Fibroblast of skin of abdomen (primary cell): ENCODE results near the gene MCTS1. TPM values are rescaled to one million over a fixed set of nuclear protein-coding genes. Genes with fewer than 3 reads are reported as not detected.
A peak's percentile ranks its signal among the peaks of the same experiment; 100 is the strongest.
"Not testable (repeated sequence)": the region's sequence is repeated elsewhere in the genome, so short reads cannot be mapped to it uniquely, and the experiment has no call there.

ENCODE experiments used
- DNase-seq: peaks from one replicate; pipeline ENCODE4 v3.0.0-alpha.2; 2013
- polyA plus RNA-seq, 2 experiments: library from polyadenylated mRNA; unstranded; fragments of 120-200 nt; gene quantifications; one replicate each; pipeline ENCODE4 v1.2.1, GENCODE V29; 2013; ENCODE audit not compliant: insufficient read length in 2 of 2

The MCTS1 gene, protein sequence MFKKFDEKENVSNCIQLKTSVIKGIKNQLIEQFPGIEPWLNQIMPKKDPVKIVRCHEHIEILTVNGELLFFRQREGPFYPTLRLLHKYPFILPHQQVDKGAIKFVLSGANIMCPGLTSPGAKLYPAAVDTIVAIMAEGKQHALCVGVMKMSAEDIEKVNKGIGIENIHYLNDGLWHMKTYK
- polyA plus RNA-seq (2013, experiment 1 of 2; ENCODE audit: insufficient read length) = 57.6 TPM
- 59.3 TPM for polyA plus RNA-seq (2013, experiment 2 of 2; ENCODE audit: insufficient read length)

DNA sequence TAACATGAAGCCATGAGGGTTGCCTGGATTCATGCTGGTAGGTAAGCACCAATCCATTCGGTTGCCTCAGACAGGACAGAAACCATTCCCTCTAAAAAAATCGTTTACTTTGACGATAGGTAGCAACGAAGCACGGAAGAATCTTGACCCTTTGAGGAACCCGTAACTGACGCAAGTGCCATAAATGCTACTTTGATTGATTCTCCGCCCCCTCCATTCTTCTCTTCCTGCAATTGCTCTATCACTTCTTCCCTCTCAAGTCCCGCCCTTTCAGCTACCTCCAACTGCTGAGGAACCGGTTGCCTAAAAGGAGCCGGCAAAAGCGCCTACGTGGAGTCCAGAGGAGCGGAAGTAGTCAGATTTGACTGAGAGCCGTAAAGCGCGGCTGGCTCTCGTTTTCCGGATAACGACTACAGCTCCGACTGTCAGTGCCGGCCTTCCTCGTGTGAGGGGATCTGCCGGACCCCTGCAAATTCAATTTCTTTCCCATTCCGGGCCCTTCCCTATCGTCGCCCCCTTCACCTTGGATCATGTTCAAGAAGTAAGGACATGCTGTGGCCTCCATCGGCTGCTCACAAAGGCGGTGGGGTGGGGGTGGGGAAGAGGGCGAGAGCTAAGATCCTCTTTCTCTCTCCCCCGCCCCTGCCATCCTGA, at the start of gene MCTS1:
TSS of gene MCTS1 (plus strand) at position 395 of the 654 bp plus-strand sequence. CDS start at position 531, 136 bp downstream.
- peak; percentile 97 for DNase-seq

DNA sequence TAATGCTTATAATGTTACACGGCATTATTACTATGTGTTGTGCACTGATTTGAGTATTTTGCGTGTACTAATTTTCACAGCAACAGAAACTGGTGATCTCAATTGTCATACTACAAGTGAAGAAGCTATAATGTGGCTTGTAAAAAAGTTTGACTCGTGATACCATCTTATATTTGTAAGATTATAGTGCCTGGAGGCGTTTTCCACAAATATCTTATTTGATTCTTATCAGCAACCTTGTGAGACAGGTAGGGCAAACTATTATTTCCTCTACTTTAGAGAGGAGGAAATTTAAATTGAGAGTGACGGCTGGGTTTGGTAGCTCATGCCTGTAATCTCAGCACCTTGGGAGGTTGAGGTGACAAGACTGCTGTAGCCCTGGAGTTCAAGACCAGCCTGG, 47.6 kb upstream of the MCTS1 start:
- DNase-seq = no peak

DNA sequence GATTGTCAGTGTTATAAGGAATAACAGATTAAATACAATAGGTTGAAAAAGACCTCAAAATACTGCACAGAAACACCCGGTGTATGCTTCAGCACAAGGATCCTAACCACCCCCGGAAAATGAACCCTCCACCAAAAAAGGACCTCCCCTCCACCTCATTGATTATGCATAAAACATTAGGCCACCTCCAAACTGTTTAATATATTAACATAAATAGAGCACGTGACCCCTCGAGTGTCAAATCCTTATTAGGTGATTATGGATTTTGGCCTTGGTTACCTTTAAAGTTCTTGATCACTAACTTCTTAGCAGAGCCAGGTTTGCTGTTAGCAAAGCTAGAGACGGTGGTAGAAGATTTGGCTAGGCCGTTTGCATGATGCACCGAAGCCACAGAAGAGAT, 44.1 kb upstream of the MCTS1 start:
- no peak for DNase-seq

DNA sequence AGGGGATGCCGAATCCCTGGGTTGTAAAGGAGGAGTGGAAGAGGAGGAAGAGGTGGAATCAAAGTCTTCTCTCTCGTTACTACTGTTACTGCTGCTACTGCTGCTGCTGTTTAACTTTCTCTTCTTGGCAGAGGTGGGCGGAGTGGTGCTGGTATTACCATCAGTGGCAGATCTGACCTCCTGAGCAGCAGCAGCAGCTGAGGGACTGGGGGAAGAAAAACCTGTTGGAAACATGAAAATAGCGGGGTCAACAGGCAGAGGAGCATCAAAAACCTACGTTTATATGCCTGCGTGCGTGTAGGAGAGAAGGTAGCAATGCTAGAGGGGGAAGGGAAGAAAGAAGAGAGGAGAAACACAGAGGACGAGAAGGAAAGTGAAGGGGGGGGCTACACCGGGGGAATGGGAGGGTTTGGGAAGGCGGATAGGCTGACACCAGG, 43.5 kb upstream of the MCTS1 start:
- peak; percentile 32 for DNase-seq

DNA sequence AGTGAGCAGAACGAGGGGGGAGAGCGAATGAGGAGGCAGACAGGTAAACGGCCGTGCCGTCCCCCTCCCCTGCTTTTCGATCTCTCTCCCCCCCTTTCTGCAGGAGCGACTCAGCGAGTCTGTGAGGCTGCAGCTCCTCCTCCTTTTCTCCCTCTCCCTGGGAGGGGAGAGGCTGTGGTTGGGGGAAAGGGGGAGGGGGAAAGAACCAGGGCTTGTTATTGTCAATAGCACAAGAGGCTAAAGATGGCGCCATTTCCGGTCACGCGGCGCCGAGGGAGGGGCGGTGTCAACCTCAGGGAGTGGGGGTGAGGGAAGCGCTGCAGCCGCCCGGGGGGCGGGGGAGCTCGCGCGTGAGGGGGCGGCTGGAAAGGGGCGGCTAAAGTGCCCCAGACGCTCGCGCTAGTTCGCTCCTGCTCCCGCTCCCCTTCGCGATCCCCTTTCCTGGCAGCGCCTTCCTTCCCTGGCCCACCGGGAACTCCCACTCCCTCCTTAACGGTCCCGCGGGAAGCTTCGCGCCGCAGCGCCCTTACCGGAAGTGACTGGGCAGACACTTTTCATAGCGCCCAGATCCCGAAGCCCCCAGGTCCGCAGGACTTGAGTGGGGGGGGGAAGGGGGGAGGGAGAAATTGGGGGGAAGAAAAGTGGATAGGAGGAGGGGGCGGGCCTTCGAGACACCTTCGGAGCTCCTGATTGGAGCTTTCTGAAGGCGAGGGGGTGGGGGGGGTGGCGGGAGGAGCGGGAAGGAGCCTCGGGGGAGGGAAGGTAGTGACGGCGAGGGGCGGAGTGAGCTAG, 42.9 kb upstream of the MCTS1 start, which contains the start of gene CUL4B:
TSS of gene CUL4B (minus strand) at position 121 of the 792 bp plus-strand sequence. CDS start 324 bp downstream, outside the sequence.
- DNase-seq = peak; percentile 97

DNA sequence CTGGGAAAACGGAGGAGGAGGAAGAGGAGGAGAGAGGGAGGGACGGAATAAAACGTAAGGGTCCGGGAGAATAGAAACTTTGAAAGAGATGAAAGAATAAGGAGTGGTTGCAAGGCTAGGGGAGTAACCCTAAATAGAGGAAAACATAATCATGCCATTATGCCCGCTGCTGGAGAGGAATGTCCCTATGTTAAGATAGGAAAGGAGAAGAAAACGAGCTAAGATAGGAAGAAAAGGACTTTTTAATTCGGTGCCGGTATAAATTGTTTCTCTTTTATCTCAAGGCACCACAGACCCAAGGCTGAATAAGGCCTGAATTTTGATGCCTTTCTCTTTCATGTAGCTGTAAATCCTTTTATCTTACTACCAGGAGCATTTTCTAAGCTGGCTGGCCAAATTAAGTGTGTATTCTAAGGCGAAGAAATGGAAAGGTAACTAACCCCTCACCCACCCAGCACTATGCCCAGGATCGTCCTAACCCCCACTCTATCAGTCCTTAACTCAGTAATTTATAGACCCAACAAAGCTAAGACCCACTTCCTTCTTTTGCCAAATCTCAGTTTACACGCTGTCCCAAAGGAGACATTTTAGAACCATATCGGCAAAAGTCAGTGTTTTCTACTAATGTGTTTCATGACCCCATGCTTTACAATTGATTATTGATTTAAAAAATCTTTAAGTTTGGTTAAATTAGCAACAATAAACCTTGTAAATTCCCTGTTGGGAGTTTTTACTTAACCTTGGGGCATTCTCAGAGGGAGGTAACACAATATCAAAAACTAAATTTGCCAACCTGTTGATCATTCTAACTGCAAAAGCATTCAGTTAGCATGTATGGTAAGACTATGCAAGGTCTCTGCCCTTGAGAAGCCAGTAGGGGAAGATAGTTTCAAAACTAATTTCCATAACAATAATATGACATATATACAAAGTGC, 42.0 kb upstream of the MCTS1 start:
- no peak for DNase-seq

DNA sequence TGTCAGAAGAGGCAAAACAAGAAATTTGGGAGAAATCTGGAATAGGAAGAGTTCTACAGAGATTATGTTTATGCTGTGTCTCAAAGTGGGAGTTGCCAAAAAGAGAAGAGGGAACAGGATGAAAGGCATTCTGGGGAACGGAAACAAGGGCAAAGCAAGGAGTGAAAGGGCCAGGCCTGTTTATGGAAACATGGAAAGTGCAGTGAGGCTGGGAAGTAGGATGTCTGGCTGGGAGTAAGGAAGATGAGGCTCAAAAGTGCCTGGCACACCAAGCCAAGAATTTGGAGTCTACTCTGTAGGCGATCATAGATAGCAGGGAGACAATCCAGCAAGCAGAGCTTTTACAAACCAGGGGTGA, 41.4 kb upstream of the MCTS1 start:
- DNase-seq = no peak

DNA sequence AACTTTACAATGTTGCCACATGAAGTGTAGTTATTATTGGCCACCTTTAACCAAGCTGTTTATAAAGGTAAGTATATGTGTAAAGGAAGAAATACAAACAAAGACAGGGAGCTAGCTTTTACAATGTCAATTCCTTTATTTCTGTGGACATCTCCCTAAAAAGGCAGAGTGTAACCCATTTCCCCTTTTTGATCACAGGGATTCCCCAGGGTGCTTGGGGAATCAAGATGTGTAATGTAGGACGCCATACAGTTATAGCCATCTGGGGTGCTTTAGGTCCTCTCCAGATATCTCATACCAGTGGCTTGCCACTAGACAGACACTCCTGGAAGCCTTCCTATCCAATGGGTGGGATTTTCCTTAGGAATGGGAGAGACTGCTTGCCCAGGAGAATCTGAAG, 39.0 kb upstream of the MCTS1 start:
- no peak for DNase-seq

DNA sequence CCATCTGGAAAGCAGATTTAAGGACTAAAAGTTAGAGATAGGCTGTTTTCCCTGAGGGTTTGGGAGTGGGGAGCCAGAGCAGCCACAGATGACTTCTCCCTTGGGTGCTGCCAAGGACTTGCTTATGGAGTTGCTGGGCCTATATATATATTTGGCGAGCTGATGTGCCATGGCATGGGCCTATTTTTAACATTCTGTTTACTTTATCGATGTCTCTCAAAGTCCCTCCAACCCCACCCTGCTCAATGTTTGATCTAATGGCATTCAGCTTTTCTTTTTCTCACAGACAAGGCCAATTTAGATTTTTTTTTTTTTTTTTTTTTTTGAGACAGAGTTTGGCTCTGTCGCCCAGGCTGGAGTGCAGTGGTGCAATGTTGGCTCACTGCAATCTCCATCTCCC, 37.1 kb upstream of the MCTS1 start:
- DNase-seq = no peak

DNA sequence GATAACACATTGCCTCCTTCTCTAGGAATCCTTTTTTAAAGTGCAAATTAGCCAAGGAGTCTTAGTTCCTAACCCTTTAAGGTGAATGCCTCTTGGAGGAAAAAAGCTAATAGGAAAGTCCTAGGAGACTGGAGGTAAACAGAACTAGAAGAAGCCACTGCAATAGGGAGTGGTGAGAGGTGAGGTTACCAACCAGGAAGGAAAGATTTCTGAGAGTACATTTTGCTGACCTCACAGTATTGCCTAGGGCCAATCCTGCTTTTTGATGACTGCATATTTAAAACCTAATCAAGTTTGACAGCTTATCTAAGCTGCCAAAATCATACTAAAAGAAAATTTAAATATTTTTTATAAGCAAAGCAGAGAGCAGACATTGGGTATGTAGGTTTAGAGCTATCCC, 35.9 kb upstream of the MCTS1 start:
- no peak for DNase-seq

DNA sequence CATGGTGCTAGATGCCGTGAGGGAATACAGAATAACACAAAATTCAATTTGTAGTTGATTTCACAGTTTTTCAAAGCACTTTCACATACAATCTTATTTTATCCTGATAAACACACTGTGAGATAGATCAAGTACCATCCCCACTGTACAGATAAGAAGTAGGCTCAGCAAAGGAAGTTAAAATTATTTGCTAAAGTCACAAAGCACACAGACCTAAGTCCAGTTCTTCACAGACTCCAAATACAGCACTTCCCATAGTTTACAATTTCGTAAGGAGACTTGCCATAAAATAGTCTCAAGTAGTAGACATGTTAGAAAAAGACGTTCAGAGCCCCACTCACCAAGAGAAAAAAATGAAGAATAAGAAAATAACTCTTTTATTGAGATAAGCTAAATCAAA, 35.3 kb upstream of the MCTS1 start:
- DNase-seq = no peak

DNA sequence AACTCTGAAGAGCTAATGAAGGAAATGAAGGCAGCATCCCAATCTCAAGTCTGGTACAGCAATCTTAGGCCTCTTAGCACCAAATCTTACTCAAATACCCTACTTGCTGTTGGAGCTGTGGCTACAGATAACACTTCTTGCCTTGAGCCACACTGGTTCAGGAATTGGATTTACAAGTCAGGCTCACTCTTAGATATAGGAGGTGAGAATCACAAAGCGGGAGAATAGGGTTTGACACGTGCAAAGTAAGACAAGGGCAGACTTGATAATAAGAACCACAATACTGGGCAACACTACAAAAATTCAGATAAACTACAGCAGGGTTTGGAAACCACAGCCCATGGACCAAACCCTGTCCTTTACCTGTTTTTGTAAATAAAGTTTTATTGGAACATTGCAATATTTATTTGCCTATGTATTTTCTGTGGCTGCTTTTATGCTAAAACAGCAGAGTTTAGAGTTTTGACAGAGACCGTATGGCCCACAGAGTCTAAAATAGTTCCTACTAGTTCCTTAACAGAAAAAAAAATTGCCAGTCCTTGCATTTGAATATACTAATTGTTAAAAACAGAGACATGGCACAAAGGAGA, 33.8 kb upstream of the MCTS1 start:
- no peak for DNase-seq

DNA sequence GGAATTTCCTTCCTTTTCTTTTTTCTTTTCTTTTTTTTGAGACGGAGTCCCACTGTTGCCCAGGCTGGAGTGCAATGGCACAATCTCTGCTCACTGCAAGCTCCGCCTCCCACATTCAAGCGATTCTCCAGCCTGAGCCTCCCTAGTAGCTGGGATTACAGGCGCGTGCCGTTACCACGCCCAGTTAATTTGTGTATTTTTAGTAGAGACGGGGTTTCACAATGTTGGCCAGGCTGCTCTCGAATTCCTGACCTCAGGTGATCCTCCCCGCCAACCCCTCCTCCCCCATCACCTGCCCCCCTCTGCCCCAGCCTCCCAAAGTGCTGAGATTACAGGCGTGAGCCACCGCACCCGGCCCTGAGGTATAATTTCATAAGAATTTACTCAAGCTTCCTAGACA, 30.1 kb upstream of the MCTS1 start:
- DNase-seq = not testable (repeated sequence)

DNA sequence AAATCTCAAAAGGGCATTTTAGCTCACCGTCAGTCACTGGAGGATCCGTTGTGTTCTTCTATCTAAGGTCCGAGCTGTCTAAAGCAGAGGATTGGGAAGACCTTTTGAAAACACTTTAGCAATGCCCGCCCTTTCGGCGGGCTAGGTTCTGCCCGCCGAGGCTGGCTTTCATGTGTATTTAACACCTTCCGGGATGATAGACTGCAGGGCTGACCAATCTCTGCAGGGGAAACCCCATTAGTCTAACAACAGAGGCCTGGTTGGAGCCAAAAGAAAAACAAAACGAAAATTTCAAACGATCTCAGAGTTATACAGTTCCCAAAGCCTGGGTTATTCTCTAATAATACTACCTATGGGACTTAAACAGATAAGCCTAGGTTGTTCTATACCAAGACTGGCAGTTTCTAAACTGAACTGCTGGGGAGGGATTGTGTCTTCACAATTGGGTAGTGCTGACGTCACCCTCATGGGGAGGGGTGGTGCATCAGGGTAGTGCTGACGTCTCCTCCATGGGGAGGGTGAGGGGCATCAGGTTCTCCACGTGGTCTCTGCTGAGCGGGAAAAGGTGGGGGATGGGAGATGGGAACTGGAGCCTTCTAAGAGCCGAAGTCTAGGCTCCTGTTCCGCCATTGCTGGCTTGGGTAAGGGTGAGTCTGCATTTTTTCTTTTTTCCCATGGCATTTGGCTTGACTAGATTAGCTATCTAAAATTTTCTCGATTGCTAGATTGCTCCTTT, 28.4 kb upstream of the MCTS1 start:
- DNase-seq = no peak

DNA sequence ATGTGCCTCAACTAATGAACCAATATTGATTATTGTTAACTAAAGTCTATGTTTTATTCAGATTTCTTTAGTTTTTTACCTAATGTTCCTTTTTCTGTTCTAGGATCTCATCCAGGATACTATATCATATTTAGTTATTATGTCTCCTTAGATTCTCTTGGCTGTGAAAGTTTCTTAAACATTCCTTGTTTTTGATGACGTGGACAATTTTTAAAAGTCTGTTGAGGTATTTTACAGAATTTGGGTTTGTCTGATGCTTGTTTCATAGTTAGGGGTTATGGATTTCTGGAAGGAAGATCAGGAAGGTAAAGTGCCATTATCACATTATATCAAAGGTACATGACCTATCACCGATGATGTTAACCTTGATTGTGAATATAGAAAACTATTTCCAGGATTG, 18.2 kb upstream of the MCTS1 start:
- no peak for DNase-seq

DNA sequence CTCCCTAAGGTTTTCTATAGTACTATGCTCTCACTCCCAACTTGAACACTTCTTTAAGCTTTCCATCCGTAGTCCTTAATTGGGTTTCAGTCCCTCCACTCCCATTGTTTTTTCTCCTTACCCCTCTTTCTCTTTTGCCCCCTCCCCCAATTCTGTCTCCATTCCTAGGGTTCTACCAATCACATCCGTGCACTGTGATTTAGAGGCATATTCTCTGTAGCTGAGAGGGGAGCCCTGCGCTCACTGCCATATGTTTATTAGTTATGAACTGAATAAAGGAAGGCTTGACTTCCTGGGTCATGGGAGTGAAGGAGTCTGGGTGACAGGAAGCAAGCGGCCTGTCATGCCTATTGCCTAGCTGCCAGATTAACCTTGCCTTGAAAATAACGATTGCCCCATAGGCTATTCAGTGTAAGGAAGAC, 471 bp downstream of the MCTS1 start:
- DNase-seq = peak; percentile 40

DNA sequence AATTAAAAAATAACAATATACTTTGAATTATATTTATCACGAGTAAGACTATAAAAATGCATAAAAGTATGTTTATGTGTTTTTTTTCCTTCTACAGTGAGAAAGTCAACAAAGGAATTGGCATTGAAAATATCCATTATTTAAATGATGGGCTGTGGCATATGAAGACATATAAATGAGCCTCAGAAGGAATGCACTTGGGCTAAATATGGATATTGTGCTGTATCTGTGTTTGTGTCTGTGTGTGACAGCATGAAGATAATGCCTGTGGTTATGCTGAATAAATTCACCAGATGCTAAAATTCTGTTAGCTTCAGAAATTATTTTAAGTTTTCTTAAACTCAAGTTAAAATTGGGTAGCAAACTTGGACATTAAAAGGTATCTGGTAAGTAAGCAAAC, 8.2 kb downstream of the MCTS1 start:
- no peak for DNase-seq

DNA sequence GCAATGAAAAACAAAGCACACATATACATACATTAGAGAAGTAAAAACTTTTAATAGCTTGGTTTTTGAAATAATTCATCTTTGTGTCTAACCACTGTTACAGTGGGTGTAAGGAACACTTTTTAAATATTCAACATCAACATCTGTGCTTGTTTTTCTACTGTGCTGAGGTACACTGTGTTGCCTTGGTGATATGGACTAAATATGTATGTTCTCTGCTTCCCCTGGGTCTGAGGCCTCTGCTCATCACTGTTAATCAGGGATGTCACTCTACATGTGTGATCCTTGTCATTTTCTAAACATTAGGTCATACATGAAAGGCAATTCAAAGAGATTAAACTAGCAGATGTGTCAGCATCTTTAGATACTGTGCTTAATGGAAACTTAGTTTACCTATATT, 10.9 kb downstream of the MCTS1 start:
- no peak for DNase-seq

DNA sequence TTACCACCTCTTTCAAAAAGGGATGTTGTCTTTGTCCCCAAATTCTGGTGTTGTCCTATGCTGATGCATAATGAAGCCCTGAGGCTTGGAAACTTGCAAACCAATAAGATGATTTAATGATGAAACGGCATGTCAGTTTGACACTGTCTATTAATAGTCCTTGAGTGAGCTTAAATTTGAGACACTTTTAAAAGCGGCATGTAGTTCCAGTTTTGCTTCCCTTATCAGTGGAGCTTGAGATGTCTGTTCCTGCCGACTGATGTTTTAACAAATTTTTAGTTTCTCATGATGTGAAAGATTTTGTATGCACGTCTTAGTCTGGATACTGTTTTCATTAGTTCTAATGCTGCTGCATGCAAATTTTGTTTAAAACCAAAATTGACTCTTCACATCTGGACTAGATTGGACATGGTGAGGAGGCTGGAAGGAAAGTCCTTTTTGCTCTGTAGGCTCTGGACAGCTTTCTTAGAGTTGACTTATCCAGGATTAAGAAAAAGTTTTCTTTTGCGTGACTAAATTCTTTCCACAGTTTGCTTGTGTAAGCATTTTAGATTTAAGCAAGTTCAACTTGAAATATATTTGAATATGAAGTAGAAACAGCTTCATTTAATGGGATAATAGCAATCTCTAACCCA, 14.2 kb downstream of the MCTS1 start:
- no peak for DNase-seq

DNA sequence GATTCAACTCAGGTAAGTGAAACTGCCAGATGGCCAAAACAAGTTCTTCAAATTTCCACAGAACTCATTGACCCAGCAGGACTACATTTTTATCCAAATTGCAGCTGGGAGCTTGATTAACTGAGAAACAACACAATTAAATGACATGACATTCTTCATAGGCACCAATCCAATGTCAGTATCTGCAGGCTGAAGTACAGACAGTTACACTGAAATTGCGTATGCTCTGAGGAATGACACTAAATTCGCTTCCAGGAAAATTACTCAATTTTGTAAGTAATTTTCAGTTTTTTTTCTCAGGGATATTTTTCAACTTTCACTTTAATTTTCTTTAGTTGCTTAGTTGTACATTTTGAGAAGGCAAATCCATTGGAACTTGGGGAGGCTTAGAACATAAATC, 21.5 kb downstream of the MCTS1 start:
- peak; percentile 19 for DNase-seq
